Thyroid gland (tissue), 4 donors: ENCODE data around the gene RNF31. TPM values are rescaled to one million over a fixed set of nuclear protein-coding genes. Genes with fewer than 3 reads are reported as not detected.

Experiments
- DNase-seq, 2 donors: peaks; one replicate each; pipeline ENCODE4 v3.0.0-alpha.2; 2019
- H3K27ac ChIP-seq, 3 donors: fragments of 200-600 bp; sonication (generic); 1 replicate in 2 of 3; 2 replicates in 1 of 3; pipeline ENCODE4 v1.5.1; 2016 to 2019; ENCODE audit warnings: mild to moderate bottlenecking in 1 of 3, moderate library complexity in 1 of 3
- H3K27me3 ChIP-seq: fragments of 200-600 bp; sonication (generic); one replicate; pipeline ENCODE4 v1.5.1; 2019
- H3K36me3 ChIP-seq, 2 donors: fragments of 200-600 bp; sonication (generic); one replicate each; pipeline ENCODE4 v1.5.1; 2016 to 2019
- H3K4me1 ChIP-seq, 2 donors: fragments of 200-600 bp; sonication (generic); one replicate each; pipeline ENCODE4 v1.5.1; 2017 to 2019
- H3K4me3 ChIP-seq, 3 donors: fragments of 200-600 bp; sonication (generic); replicated peaks in 1 of 3; 1 replicate in 2 of 3; 2 replicates in 1 of 3; pipeline ENCODE4 v1.5.1; 2016; ENCODE audit warnings: mild to moderate bottlenecking in 1 of 3
- H3K9me3 ChIP-seq: fragments of 200-600 bp; sonication (generic); one replicate; pipeline ENCODE4 v1.5.1; 2017
- POLR2A ChIP-seq, 2 donors: fragments of 450-650 bp; IDR thresholded peaks; one replicate each; pipeline ENCODE4 v1.6.1; 2017; ENCODE audit warnings: antibody characterized with exemption in 2 of 2, mild to moderate bottlenecking in 2 of 2, moderate library complexity in 1 of 2
- WGBS, 2 donors: methylation state at CpG; one replicate each; pipeline ENCODE4 v1.1.5; 2017; 5-methylcytosine and 5-hydroxymethylcytosine counted together
- intact Hi-C: fragments of 100-400 bp; cut with DNase I; formaldehyde crosslinking; loops from one replicate; pipeline ENCODE4 v1.15.1; 2023
- total RNA-seq, 4 donors: library from RNA; depleted of rRNA; stranded (reverse); fragments of >200 nt; gene quantifications; one replicate each; pipeline ENCODE4 v1.2.3, GENCODE V29; 2016
- TF ChIP-seq, protein P1 (sequence below), 6 experiments: fragments of 200-600 bp in 3 of 6; fragments of 450-650 bp in 3 of 6; sonication (generic) in 3 of 6; IDR thresholded peaks; one replicate each; pipeline ENCODE4 v1.5.1; 2016 to 2019; ENCODE audit warnings: antibody characterized with exemption in 6 of 6, mild to moderate bottlenecking in 2 of 6, inconsistent platforms in 1 of 6, moderate library complexity in 1 of 6

The RNF31 gene
- total RNA-seq, 4 donors from 2014 or later, result 30.6 to 106 (median 67.6) TPM

- H3K4me3 ChIP-seq, result peak within 1 kb of the TSS; percentile 4 to 58 (median 52)
- TF ChIP-seq, protein P1, sequence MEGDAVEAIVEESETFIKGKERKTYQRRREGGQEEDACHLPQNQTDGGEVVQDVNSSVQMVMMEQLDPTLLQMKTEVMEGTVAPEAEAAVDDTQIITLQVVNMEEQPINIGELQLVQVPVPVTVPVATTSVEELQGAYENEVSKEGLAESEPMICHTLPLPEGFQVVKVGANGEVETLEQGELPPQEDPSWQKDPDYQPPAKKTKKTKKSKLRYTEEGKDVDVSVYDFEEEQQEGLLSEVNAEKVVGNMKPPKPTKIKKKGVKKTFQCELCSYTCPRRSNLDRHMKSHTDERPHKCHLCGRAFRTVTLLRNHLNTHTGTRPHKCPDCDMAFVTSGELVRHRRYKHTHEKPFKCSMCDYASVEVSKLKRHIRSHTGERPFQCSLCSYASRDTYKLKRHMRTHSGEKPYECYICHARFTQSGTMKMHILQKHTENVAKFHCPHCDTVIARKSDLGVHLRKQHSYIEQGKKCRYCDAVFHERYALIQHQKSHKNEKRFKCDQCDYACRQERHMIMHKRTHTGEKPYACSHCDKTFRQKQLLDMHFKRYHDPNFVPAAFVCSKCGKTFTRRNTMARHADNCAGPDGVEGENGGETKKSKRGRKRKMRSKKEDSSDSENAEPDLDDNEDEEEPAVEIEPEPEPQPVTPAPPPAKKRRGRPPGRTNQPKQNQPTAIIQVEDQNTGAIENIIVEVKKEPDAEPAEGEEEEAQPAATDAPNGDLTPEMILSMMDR (IDR thresholded peaks at IDR 0.05), result peak; percentile 89 to 98 (median 94)
- TF ChIP-seq POLR2A (IDR thresholded peaks at IDR 0.05), result peak in 1 of 2 donors; percentile 82
- peaks cover 52 to 56% of the 10 kb centered on the region in 2 donors for H3K36me3 ChIP-seq
- H3K4me1 ChIP-seq, result peaks cover 18 to 27% of the 10 kb centered on the region in 2 donors
- H3K27me3 ChIP-seq, result no peaks in the 10 kb centered on the region
- H3K9me3 ChIP-seq, result no peaks in the 10 kb centered on the region
- peak; percentile 99 for DNase-seq
- H3K27ac ChIP-seq, result peak within 1 kb of the TSS; percentile 92 to 97 (median 97)
- intact Hi-C loops, result no loop called here
- 2% methylated on average over 10 to 12 of the region's 12 CpGs for WGBS, 2 donors
Observed at GRCh38 chr14:24160850-24161804, 13.8 kb downstream of the RNF31 start, which contains the start of gene IRF9. IRF9 (plus strand) TSS chr14:24161265; CDS start chr14:24162145, 880 bp downstream.

DNA sequence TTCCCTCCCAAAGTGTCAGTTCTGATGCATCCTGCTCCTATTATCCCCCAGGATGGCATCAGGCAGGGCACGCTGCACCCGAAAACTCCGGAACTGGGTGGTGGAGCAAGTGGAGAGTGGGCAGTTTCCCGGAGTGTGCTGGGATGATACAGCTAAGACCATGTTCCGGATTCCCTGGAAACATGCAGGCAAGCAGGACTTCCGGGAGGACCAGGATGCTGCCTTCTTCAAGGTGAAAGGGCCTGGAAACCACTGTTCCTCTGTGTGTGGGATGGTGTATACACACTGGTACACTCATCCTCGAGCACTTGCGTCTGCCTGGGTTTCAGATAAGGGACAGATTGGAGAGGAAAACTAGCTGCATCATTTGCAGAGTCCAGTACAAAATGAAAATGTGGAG lies 14.8 kb downstream of the RNF31 start:
- Histone ChIP-seq H3K36me3 (peaks cover 54 to 56% of the 10 kb centered on the region in 2 donors), H3K9me3 (no peaks in the 10 kb centered on the region), H3K27me3 (no peaks in the 10 kb centered on the region), H3K27ac (peak overlapping the region; percentile 92 to 97 (median 97)), H3K4me3 (peak overlapping the region in 2 of 3 donors; percentile 52 to 58), H3K4me1 (peaks cover 18 to 27% of the 10 kb centered on the region in 2 donors)
- WGBS, 2 donors, result 65 to 73% methylated on average over 8 of the region's 8 CpGs
- TF ChIP-seq, protein P1 (IDR thresholded peaks at IDR 0.05), result no peak
- intact Hi-C loops, result no loop called here
- DNase-seq, result no peak

- Histone ChIP-seq H3K36me3 (peaks cover 40 to 42% of the 10 kb centered on the region in 2 donors), H3K27ac (no peak overlapping the region), H3K27me3 (no peaks in the 10 kb centered on the region), H3K9me3 (no peaks in the 10 kb centered on the region), H3K4me3 (no peak overlapping the region), H3K4me1 (peaks cover 18 to 27% of the 10 kb centered on the region in 2 donors)
- WGBS, 2 donors, result 88 to 90% methylated on average over 9 to 14 of the region's 14 CpGs
- intact Hi-C loops, result no loop called here
- TF ChIP-seq, protein P1 (IDR thresholded peaks at IDR 0.05), result no peak
- TF ChIP-seq POLR2A (IDR thresholded peaks at IDR 0.05), result no peak
- DNase-seq, result no peak
Observed at GRCh38 chr14:24164518-24164991, 17.3 kb downstream of the RNF31 start.

GRCh38 chr14:24165785-24166184 lies 18.5 kb downstream of the RNF31 start:
- H3K9me3 ChIP-seq, result no peaks in the 10 kb centered on the region
- intact Hi-C loops, result no loop called here
- H3K27me3 ChIP-seq, result no peaks in the 10 kb centered on the region
- no peak overlapping the region for H3K27ac ChIP-seq
- TF ChIP-seq, protein P1 (IDR thresholded peaks at IDR 0.05), result no peak
- no peak for TF ChIP-seq POLR2A (IDR thresholded peaks at IDR 0.05)
- H3K4me3 ChIP-seq, result no peak overlapping the region
- DNase-seq, result no peak
- H3K36me3 ChIP-seq, result peaks cover 38 to 40% of the 10 kb centered on the region in 2 donors
- H3K4me1 ChIP-seq, result peaks cover 18 to 22% of the 10 kb centered on the region in 2 donors
- WGBS, 2 donors, result 90 to 94% methylated on average over 5 of the region's 5 CpGs
